Gastroesophageal sphincter (tissue), 3 donors: ENCODE measurements around the gene LGALS7.

ENCODE experiments used
- POLR2AphosphoS5 ChIP-seq: sonication (generic); formaldehyde crosslinking; IDR thresholded peaks from one replicate; pipeline ENCODE4 v1.6.1; 2017; ENCODE audit warnings: antibody characterized with exemption
- TF ChIP-seq, protein P1 (sequence below), 4 experiments: fragments of 200-600 bp in 2 of 4; fragments of 450-650 bp in 2 of 4; sonication (generic) in 1 of 4; IDR thresholded peaks; one replicate each; pipeline ENCODE4 v1.5.1; 2017 to 2019; ENCODE audit warnings: antibody characterized with exemption in 4 of 4, mild to moderate bottlenecking in 2 of 4, moderate library complexity in 2 of 4

DNA sequence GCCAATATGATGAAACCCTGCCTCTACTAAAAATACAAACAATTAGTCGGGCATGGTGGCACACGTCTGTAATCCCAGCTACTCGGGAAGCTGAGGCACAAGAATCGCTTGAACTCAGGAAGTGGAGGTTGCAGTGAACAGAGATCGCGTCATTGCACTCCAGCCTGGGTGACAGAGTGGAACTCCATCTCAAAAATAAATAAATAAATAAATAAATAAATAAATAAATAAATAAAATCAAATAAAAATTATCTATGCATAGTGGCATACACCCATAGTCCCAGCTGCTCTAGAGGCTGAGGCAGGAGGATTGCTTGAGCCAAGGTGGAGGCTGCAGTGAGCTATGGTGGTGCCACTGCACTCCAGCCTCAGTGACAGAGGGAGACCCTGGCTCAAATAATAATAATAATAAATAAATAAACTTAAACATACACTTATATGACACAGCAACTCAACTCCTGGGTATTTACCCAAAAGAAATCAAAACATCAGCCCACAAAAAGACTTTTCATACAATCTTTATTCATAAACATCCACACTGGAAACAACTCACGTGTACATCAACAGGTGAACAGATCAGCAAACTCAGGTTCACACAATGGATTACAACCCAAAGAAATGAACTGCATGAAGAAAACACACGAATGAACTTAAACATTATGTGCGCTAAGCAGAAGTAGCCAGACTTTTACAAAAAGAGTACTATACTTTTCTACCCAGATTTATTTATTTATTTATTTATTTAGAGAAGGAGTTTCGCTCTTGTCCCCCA, 6.9 kb downstream of the LGALS7 start:
- TF ChIP-seq, protein P1, sequence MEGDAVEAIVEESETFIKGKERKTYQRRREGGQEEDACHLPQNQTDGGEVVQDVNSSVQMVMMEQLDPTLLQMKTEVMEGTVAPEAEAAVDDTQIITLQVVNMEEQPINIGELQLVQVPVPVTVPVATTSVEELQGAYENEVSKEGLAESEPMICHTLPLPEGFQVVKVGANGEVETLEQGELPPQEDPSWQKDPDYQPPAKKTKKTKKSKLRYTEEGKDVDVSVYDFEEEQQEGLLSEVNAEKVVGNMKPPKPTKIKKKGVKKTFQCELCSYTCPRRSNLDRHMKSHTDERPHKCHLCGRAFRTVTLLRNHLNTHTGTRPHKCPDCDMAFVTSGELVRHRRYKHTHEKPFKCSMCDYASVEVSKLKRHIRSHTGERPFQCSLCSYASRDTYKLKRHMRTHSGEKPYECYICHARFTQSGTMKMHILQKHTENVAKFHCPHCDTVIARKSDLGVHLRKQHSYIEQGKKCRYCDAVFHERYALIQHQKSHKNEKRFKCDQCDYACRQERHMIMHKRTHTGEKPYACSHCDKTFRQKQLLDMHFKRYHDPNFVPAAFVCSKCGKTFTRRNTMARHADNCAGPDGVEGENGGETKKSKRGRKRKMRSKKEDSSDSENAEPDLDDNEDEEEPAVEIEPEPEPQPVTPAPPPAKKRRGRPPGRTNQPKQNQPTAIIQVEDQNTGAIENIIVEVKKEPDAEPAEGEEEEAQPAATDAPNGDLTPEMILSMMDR (IDR thresholded peaks at IDR 0.05) = no peak
- TF ChIP-seq POLR2AphosphoS5 = no peak
